Muscle of leg (tissue), 11 donors: ENCODE measurements around the gene PMIS2. TPM values are rescaled to one million over a fixed set of nuclear protein-coding genes. Genes with fewer than 3 reads are reported as not detected.
"Not testable (repeated sequence)": the region's sequence is repeated elsewhere in the genome, so short reads cannot be mapped to it uniquely, and the experiment has no call there.

Experiments
- DNase-seq: peaks from one replicate; pipeline ENCODE4 v3.0.0; 2013
- H3K27ac ChIP-seq: one replicate; pipeline ENCODE4 v1.5.1; 2013; ENCODE audit warnings: mild to moderate bottlenecking, low read length, control low read depth
- H3K27me3 ChIP-seq: one replicate; pipeline ENCODE4 v1.6.1; 2013; ENCODE audit warnings: low read length; ENCODE audit not compliant: control insufficient read depth, insufficient read depth
- H3K36me3 ChIP-seq: one replicate; pipeline ENCODE4 v1.6.1; 2013; ENCODE audit warnings: low read length; ENCODE audit not compliant: control insufficient read depth, insufficient read depth
- H3K4me1 ChIP-seq: one replicate; pipeline ENCODE4 v1.6.1; 2013; ENCODE audit warnings: low read length; ENCODE audit not compliant: control insufficient read depth, insufficient read depth
- H3K4me3 ChIP-seq: one replicate; pipeline ENCODE4 v1.5.1; 2013; ENCODE audit warnings: low read length, control low read depth
- H3K9me3 ChIP-seq: replicated peaks from 2 replicates; pipeline ENCODE4 v1.6.1; 2013; ENCODE audit warnings: low read depth, low read length; ENCODE audit not compliant: control insufficient read depth
- WGBS: methylation state at CpG from one replicate; pipeline ENCODE4 v1.1.5; 2013; ENCODE audit warnings: missing lambda C conversion rate; ENCODE audit not compliant: insufficient coverage; 5-methylcytosine and 5-hydroxymethylcytosine counted together
- polyA plus RNA-seq, 8 donors: library from polyadenylated mRNA; unstranded; fragments of 120-200 nt; gene quantifications; one replicate each; pipeline versions ENCODE4 v1.2.1 to v1.2.3, GENCODE V29; 2013; ENCODE audit warnings: inconsistent platforms in 1 of 8, low replicate concordance in 1 of 8; ENCODE audit not compliant: insufficient read length in 8 of 8, insufficient read depth in 1 of 8
- total RNA-seq: library from RNA; stranded (reverse); fragments of 120-200 nt; gene quantifications from one replicate; pipeline ENCODE4 v1.2.4, GENCODE V29; 2013

PMIS2 gene
- total and polyA plus RNA-seq, 9 donors: not detected

DNA sequence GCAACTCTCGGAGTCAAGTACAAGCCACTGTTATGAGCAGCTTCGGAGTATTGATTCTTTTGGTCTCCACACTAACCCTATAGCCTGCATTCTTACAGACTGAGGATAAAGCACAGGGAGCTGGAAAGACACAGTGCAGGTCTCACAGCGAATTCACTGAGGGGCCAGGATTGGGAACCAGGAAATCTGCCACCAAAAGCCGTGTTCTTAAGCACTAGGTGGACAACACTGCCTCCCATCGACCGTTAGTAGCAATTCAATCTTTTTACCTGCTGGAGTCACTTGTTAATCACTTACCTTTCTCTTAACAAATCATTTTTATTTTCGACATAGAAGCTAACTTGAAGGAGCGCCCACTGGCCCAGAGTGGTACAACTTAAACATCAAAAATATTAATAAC is 6.3 kb downstream of the PMIS2 start:
- 0% methylated on average over 4 of the region's 8 CpGs for WGBS
- DNase-seq: peak; percentile 42
- no peak overlapping the region for H3K4me3 ChIP-seq
- no peaks in the 10 kb centered on the region for H3K27me3 ChIP-seq
- H3K9me3 ChIP-seq: no peaks in the 10 kb centered on the region
- H3K4me1 ChIP-seq: no peaks in the 10 kb centered on the region
- H3K36me3 ChIP-seq: no peaks in the 10 kb centered on the region
- no peak overlapping the region for H3K27ac ChIP-seq

DNA sequence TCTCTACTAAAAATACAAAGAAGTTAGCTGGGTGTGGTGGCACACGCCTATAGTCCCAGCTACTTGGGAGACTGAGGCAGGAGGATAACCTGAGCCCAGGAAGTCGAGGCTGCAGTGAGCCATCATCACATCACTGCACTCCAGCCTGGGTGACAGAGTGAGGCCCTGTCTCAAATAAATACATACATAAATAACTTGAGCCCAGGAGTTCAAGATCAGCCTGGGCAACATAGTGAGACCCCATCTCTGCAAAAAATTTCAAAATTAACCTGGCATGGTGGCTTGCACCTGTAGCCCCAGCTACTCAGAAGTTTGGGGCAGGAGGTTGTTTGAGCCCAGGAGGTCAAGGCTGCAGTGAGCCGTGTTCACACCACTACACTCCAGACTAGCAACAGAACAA is 9.1 kb downstream of the PMIS2 start:
- H3K4me3 ChIP-seq, H3K9me3 ChIP-seq, H3K27me3 ChIP-seq, DNase-seq, H3K4me1 ChIP-seq, H3K36me3 ChIP-seq, H3K27ac ChIP-seq: not testable (repeated sequence)
- 56% methylated on average over 1 of the region's 3 CpGs for WGBS

DNA sequence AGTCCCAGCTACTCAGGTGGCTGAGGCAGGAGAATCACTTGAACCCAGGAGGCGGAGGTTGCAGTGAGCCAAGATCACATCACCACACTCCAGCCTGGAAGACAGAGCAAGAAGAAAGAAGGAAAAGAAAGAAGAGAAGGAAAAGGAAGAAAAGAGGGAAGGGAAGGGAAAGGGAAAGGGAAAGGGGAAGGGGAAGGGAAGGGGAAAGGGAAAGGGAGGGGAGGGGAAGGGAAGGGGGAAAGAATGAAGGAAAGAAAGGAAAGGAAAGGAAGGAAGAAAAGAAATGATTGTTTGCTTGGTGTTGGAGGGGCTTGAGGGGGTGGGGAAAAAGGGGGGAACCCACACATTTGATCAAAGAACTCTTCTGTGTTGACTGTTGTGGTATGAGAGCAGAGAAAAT is 10.0 kb downstream of the PMIS2 start:
- H3K9me3 ChIP-seq: no peaks in the 10 kb centered on the region
- DNase-seq: no peak
- WGBS: no CpG with 5 or more reads among the region's 1 CpG
- H3K4me3 ChIP-seq: no peak overlapping the region
- no peak overlapping the region for H3K27ac ChIP-seq
- no peaks in the 10 kb centered on the region for H3K36me3 ChIP-seq
- no peaks in the 10 kb centered on the region for H3K27me3 ChIP-seq
- H3K4me1 ChIP-seq: no peaks in the 10 kb centered on the region

DNA sequence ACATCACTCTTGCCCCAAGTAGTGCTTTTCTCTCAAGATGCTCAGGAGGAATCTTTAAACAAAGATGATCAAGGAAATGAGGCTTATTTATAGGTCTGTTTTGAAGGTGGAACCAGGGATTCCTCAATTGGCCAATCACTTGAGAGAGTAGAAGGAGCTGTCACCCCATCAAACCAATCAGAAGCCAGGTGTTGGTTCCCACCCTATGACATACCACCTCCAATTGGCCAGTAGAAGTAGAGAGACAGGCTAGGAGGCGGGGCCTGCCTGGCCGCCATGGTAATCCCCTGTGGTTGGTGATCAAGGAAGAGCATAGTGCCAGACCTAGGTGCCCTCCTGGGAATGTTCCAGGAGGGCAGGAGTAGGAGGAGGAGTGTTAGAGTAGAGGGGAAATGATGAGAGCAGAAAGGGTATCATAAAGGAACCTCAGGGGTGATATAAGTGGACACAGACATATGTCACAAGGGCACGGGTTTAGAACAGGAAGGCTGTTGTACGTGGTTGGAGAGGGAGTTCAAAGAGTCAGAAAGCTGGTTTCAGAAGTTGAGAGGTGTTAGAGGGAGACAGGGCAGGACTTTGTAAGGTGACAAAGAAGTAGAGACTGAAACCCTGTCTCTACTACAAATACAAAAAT is 10.5 kb downstream of the PMIS2 start:
- H3K4me1 ChIP-seq: no peaks in the 10 kb centered on the region
- no peaks in the 10 kb centered on the region for H3K36me3 ChIP-seq
- DNase-seq: no peak
- no peak overlapping the region for H3K27ac ChIP-seq
- no peak overlapping the region for H3K4me3 ChIP-seq
- no peaks in the 10 kb centered on the region for H3K9me3 ChIP-seq
- 62% methylated on average over 4 of the region's 4 CpGs for WGBS
- H3K27me3 ChIP-seq: no peaks in the 10 kb centered on the region

DNA sequence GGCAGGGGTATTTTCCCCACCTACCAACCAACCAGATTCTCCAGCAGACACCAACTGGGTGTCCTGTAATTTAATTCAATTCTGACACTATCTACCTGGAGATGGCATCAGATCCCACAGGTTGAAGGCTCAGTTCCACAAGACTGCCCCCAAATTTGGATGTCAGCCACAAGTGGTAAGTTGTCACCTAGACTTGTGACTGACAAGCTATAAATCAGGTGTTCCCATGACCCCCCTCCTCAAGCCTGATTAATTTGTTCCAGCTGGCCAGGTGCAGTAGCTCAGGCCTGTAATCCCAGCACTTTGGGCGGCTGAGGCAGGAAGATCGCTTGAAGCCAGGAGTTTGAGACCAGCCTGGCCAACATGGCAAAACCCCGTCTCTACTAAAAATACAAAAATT is 16.0 kb downstream of the PMIS2 start:
- Histone ChIP-seq H3K27me3 (no peaks in the 10 kb centered on the region), H3K4me1 (no peaks in the 10 kb centered on the region), H3K9me3 (no peaks in the 10 kb centered on the region), H3K36me3 (no peaks in the 10 kb centered on the region), H3K4me3 (no peak overlapping the region), H3K27ac (no peak overlapping the region)
- 51% methylated on average over 2 of the region's 3 CpGs for WGBS
- DNase-seq: no peak

DNA sequence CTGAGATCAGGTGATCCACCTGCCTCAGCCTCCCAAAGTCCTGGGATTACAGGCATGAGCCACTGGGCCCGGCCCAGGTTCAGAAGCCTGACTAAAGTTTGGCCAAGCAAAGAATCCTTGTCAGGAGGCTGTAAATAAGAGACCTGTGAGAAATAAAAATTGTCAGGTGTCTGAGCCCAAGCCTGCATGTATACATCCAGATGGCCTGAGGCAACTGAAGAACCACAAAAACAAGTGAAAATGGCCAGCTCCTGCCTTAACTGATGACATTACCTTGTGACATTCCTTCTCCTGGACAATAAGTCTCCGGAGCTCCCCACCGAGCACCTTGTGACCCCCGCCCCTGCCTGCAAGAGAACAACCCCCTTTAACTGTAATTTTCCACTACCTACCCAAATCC is 18.5 kb downstream of the PMIS2 start:
- H3K36me3 ChIP-seq, H3K9me3 ChIP-seq, H3K27me3 ChIP-seq, H3K4me3 ChIP-seq, H3K4me1 ChIP-seq, H3K27ac ChIP-seq, DNase-seq: not testable (repeated sequence)
- WGBS: 62% methylated on average over 3 of the region's 4 CpGs

DNA sequence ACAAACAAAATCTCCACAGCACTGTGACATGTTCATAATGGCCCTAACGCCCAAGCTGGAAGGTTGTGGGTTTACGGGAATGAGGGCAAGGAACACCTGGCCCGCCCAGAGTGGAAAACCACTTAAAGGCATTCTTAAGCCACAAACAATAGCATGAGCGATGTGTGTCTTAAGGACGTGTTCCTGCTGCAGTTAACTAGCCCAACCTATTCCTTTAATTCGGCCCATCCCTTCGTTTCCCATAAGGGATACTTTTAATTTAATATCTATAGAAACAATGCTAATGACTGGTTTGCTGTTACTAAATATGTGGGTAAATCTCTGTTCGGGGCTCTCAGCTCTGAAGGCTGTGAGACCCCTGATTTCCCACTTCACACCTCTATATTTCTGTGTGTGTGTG is 21.2 kb downstream of the PMIS2 start:
- not testable (repeated sequence) for H3K27me3 ChIP-seq, H3K27ac ChIP-seq, H3K36me3 ChIP-seq, H3K4me1 ChIP-seq, H3K9me3 ChIP-seq, H3K4me3 ChIP-seq, DNase-seq
- no CpG with 5 or more reads among the region's 8 CpGs for WGBS

DNA sequence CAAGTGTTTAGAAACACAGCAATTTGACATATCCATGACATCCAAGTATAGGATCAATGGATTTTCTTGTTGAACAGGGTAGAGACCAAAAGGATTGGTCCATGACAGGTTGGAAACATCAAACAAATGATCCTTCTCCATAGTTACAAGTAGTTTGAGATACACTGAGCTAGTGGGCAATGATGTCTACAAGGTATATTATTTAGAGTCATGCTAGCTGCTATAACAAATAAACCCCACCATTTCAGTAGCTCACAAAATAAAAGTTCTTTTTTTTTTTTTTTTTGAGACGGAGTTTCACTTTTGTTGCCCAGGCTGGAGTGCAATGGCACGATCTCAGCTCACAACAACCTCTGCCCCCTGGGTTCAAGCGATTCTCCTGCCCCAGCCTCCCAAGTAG is 21.7 kb downstream of the PMIS2 start:
- Histone ChIP-seq H3K4me3 (no peak overlapping the region), H3K9me3 (peaks cover 5% of the 10 kb centered on the region), H3K27ac (no peak overlapping the region), H3K27me3 (no peaks in the 10 kb centered on the region), H3K36me3 (no peaks in the 10 kb centered on the region), H3K4me1 (peaks cover 6% of the 10 kb centered on the region)
- no peak for DNase-seq
- no CpG with 5 or more reads among the region's 3 CpGs for WGBS

DNA sequence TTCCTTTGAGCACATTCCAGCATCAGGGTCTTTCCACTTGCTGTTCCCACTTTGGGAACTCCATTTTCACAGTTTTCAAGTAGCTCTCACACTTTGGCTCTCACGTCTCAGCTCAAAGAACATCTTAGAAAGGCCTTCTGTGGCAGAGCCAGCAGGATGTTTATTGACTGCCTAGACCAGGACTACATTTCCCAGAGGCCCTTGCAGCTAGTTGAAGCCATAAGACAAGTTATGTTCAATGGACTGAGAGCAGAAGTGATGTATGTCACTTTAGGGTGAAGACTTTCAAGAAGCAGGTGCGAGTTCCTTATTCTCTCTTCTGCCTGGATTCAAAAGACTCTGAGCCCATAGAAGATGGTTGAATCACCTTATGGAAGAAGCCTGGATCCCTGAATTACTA is 22.3 kb downstream of the PMIS2 start:
- no peak for DNase-seq
- 50% methylated on average over 1 of the region's 2 CpGs for WGBS
- Histone ChIP-seq H3K4me3 (no peak overlapping the region), H3K9me3 (peaks cover 5% of the 10 kb centered on the region), H3K27me3 (no peaks in the 10 kb centered on the region), H3K36me3 (no peaks in the 10 kb centered on the region), H3K4me1 (peaks cover 11% of the 10 kb centered on the region), H3K27ac (no peak overlapping the region)

DNA sequence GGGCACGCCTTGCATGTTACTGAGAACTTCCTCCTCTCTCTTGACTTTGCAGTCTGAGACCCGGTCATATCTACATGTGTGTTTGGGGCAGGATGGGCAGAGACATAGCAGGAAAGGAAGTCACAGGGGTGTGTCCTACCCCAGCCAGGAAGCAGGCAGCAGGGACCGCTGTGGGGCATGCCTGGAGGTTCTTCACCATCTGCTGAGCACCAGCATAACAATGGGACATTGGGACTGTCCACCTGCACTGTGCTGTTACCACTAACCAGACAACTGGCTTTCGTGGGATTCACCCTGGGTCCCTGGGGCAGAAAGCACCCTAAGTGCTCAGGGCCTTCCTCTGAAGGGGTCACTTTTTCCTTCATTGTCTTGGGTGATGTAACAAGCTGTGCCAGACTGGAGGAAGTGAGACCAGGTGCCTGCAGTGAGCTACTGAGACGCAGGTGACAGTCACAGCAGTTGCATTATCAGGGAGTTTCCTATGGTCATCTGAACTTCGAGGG is 23.9 kb downstream of the PMIS2 start:
- no peak overlapping the region for H3K27ac ChIP-seq
- WGBS: 64% methylated on average over 4 of the region's 6 CpGs

DNA sequence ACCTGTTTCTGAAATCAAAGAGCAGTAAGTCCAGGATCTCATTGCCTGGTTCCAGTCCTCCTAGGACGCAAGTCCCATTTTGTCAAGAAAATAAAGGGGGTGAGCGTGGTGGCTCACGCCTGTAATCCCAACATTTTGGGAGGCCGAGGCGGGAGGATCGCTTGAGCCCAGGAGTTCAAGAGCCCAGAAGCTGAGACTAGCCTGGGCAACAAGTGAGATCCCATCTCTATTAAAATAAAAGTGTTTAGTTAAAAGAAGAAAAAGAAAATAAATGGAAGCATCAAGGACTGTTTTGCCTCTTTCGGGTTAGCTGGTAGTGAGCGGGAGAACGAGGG is 26.2 kb downstream of the PMIS2 start:
- Histone ChIP-seq H3K27ac (no peak overlapping the region), H3K36me3 (peaks cover 16% of the 10 kb centered on the region), H3K4me1 (peaks cover 15% of the 10 kb centered on the region), H3K9me3 (peaks cover 5% of the 10 kb centered on the region), H3K27me3 (no peaks in the 10 kb centered on the region), H3K4me3 (peak overlapping the region; percentile 95)
- 58% methylated on average over 2 of the region's 9 CpGs for WGBS
- DNase-seq: no peak

More for the DNA sequence above, 23.9 kb downstream of the PMIS2 start:
- DNase-seq: no peak
- Histone ChIP-seq H3K4me1 (peaks cover 15% of the 10 kb centered on the region), H3K9me3 (peaks cover 5% of the 10 kb centered on the region), H3K36me3 (peaks cover 3% of the 10 kb centered on the region), H3K27me3 (no peaks in the 10 kb centered on the region), H3K4me3 (no peak overlapping the region)
